ENCODE results near the gene HOXC9.

DNA sequence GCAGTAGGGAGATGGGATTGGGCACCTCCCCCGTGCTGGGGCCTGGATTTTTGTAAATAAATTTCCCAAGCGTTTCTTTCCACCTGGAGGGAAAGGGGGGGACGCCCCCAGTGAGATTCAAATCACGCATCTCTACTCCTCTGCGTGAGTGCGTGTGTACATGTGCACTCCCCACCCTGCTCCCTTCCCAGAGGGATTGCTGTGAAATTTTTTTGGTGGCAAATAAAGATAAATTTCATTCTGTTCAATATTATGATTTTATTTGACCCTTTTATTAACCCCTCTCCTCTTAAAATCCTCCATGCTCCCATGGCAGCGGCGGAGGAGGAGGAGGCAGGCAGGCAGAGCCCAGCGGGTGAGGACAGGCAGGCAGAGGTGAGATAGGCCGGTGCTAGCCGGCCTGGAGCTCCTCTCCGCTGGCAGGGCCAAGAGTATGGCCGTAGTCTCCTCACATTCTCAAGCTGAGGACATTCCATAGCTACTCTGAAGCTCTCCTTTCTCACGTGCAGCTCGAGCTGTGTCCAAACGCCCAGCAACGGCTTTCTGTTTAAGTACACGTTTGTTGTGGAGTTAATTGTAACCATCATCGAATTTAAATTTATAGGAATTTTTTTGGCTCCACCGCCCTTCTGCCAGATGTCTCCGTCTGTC is 23.7 kb upstream of the HOXC9 start:
- TF ChIP-seq CTCF (IDR thresholded peaks at IDR 0.05) (no peak), POLR2A (IDR thresholded peaks at IDR 0.05) (no peak)
